H1 (cell line): ENCODE results near the gene BMPR1A. TPM values are rescaled to one million over a fixed set of nuclear protein-coding genes. Genes with fewer than 3 reads are reported as not detected.

Experiments used
- CHD1 ChIP-seq: IDR thresholded peaks from 2 replicates; pipeline ENCODE4 v1.6.1; 2012; ENCODE audit warnings: low read depth, low read length, improper control_type of control experiment
- CREB1 ChIP-seq: IDR thresholded peaks from 2 replicates; pipeline ENCODE4 v1.6.1; 2012; ENCODE audit warnings: inconsistent platforms
- E2F6 ChIP-seq: IDR thresholded peaks from 2 replicates; pipeline ENCODE4 v1.6.1; 2012; ENCODE audit warnings: inconsistent platforms
- EGR1 ChIP-seq: IDR thresholded peaks from 2 replicates; pipeline ENCODE4 v1.6.1; 2011; ENCODE audit warnings: low read depth, low read length, borderline replicate concordance
- PHF8 ChIP-seq: fragments of 200-600 bp; sonication (generic); conservative IDR thresholded peaks from 2 replicates; pipeline ENCODE4 v1.7.1; 2012; ENCODE audit warnings: low read depth, mild to moderate bottlenecking, inconsistent platforms, low read length, moderate library complexity
- POU5F1 ChIP-seq: IDR thresholded peaks from 2 replicates; pipeline ENCODE4 v1.6.1; 2011; ENCODE audit warnings: low read depth, mild to moderate bottlenecking, low read length, moderate library complexity
- RAD21 ChIP-seq, 2 experiments: IDR thresholded peaks in 1 of 2; conservative IDR thresholded peaks in 1 of 2; 2 replicates each; pipeline ENCODE4 v1.6.1; 2011; ENCODE audit warnings: low read depth in 2 of 2, low read length in 2 of 2, improper control_type of control experiment in 1 of 2, inconsistent platforms in 1 of 2, mild to moderate bottlenecking in 1 of 2, moderate library complexity in 1 of 2
- RFX5 ChIP-seq: IDR thresholded peaks from 2 replicates; pipeline ENCODE4 v1.6.1; 2011; ENCODE audit warnings: low read depth, low read length, improper control_type of control experiment, borderline replicate concordance
- RXRA ChIP-seq: IDR thresholded peaks from 2 replicates; pipeline ENCODE4 v1.6.1; 2011; ENCODE audit warnings: low read depth, mild to moderate bottlenecking, low read length, moderate library complexity; ENCODE audit not compliant: insufficient read depth
- TAF1 ChIP-seq: IDR thresholded peaks from 2 replicates; pipeline ENCODE4 v1.6.1; 2011; ENCODE audit warnings: mild to moderate bottlenecking, low read depth, low read length
- YY1 ChIP-seq: IDR thresholded peaks from 2 replicates; pipeline ENCODE4 v1.6.1; 2011; ENCODE audit warnings: low read depth, mild to moderate bottlenecking, low read length
- polyA plus RNA-seq, 7 experiments: library from polyadenylated mRNA; depleted of rRNA in 3 of 7; stranded (reverse) in 5 of 7; unstranded in 2 of 7; fragments of >200 nt in 5 of 7; fragments of 200-250 nt in 2 of 7; gene quantifications; 1 replicate in 5 of 7; 2 replicates in 1 of 7; 4 replicates in 1 of 7; pipeline versions ENCODE4 v1.2.1 to v1.2.3, GENCODE V29; 2011 to 2013; ENCODE audit warnings: missing spikeins in 2 of 7, mixed read lengths in 2 of 7
- total RNA-seq: library from RNA; stranded (reverse); fragmentation: NEBNext Ultra II Directional; extraction: Animal tissue kit (Norgen Biotek cat#: 25700); gene quantifications from 2 replicates; pipeline ENCODE4 v1.2.1, GENCODE V29; 2021

Gene BMPR1A
- total and polyA plus RNA-seq, 2 of the 8 experiments (the other 6 are each of a cell fraction or from before 2014, with no cell fraction given), result 34.4 to 129 TPM

- peak; percentile 72 to 80 for TF ChIP-seq RAD21 (IDR thresholded peaks at IDR 0.05 in 1 of 2, conservative IDR thresholded peaks at IDR 0.05 in 1 of 2; ENCODE audit: low read depth in 2 of 2, low read length in 2 of 2)
- peak; percentile 54; the same call in 1 of the 2 replicates for TF ChIP-seq YY1
- peak; percentile 19 for TF ChIP-seq CREB1
- 0 out of 2 replicates have a peak, but pooled peaks have one; percentile 33 for TF ChIP-seq E2F6
- TF ChIP-seq RFX5, result no peak
- TF ChIP-seq EGR1, result no peak
- no peak; the same call in 1 of the 2 replicates for TF ChIP-seq PHF8
- no peak for TF ChIP-seq RXRA
- TF ChIP-seq POU5F1, result no peak
- TF ChIP-seq CHD1, result no peak
- 0 out of 2 replicates have a peak, but pooled peaks have one; percentile 35 for TF ChIP-seq TAF1
Observed at GRCh38 chr10:86710987-86711512, 45.4 kb upstream of the BMPR1A start (continued).
